ENCODE measurements around the gene CENPF.

DNA sequence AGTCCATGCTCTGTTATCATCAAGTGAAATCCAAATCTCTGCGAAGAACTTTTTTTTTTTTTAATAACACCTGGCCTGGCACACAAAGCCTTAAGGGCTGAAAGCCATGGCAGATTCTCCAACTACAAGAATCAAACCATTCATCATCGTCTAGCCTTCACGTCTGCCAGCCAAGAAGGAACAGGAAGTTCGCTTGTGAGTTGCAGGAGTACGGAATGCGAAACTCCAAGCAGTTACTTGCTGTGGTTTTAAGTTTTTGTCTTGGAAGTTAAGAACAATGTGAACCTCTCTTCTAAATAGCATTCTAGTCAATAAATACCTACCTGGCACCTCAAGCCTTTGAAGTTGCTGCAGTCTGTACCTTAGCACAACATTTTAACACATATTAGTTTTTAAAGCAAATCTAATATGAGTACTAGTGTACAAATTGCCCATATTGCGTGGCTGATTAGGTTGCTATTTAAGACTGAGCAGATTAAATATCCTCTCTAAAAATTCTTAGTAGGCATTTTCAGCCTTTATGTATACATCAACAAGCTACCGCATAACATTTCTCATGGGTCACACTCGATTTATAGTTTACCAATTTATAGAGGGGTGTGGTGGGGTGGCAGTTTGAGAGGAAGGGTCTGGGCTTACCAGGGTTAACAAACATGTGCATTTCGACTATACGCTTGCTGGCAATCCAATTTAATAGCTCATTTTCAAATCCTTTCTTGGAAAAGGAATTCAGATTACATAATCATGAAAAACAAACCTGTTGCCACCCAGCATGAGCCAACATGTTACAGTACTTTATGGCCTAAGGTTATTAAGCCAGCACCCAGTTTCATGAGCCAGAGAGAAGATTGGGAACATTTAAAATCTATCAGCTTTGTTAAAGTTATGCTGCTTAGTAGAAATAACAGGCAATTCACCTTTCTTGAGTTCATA lies 29.3 kb upstream of the CENPF start:
- no peak for TF ChIP-seq EZH2 (IDR thresholded peaks at IDR 0.05; ENCODE audit: low read depth)
- TF ChIP-seq, protein P1, sequence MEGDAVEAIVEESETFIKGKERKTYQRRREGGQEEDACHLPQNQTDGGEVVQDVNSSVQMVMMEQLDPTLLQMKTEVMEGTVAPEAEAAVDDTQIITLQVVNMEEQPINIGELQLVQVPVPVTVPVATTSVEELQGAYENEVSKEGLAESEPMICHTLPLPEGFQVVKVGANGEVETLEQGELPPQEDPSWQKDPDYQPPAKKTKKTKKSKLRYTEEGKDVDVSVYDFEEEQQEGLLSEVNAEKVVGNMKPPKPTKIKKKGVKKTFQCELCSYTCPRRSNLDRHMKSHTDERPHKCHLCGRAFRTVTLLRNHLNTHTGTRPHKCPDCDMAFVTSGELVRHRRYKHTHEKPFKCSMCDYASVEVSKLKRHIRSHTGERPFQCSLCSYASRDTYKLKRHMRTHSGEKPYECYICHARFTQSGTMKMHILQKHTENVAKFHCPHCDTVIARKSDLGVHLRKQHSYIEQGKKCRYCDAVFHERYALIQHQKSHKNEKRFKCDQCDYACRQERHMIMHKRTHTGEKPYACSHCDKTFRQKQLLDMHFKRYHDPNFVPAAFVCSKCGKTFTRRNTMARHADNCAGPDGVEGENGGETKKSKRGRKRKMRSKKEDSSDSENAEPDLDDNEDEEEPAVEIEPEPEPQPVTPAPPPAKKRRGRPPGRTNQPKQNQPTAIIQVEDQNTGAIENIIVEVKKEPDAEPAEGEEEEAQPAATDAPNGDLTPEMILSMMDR (conservative IDR thresholded peaks at IDR 0.05) = no peak

All from PC-9 (cell line).